Lung (tissue), 12 donors: ENCODE results near the gene OPA1. TPM values are rescaled to one million over a fixed set of nuclear protein-coding genes. Genes with fewer than 3 reads are reported as not detected.

Experiments
- ATAC-seq: fragments of 200-7000 bp; cut with Tn5 transposase; one replicate; pipeline ENCODE4 v1.9.1; 2020; ENCODE audit warnings: moderate number of reproducible peaks; ENCODE audit not compliant: insufficient read depth, low FRiP score
- DNase-seq, 3 donors: peaks; one replicate each; pipeline ENCODE4 v3.0.0-alpha.2; 2013 to 2017
- H3K27ac ChIP-seq, 2 donors: one replicate each; pipeline ENCODE4 v1.5.1; 2013; ENCODE audit warnings: mild to moderate bottlenecking in 2 of 2, moderate library complexity in 2 of 2, control low read depth in 1 of 2, inconsistent platforms in 1 of 2, low read depth in 1 of 2, low read length in 1 of 2
- H3K27me3 ChIP-seq, 3 donors: one replicate each; pipeline ENCODE4 v1.5.1; 2013; ENCODE audit warnings: low read length in 2 of 3; ENCODE audit not compliant: control insufficient read depth in 3 of 3, insufficient read depth in 3 of 3
- H3K36me3 ChIP-seq, 4 donors: one replicate each; pipeline ENCODE4 v1.5.1; 2013; ENCODE audit warnings: low read length in 4 of 4, mild to moderate bottlenecking in 1 of 4, moderate library complexity in 1 of 4; ENCODE audit not compliant: control insufficient read depth in 4 of 4, insufficient read depth in 4 of 4
- H3K4me1 ChIP-seq, 5 donors: one replicate each; pipeline ENCODE4 v1.5.1; 2013; ENCODE audit warnings: low read length in 5 of 5, mild to moderate bottlenecking in 2 of 5, moderate library complexity in 1 of 5; ENCODE audit not compliant: control insufficient read depth in 5 of 5, insufficient read depth in 5 of 5
- H3K4me3 ChIP-seq: one replicate; pipeline ENCODE4 v1.5.1; 2013; ENCODE audit warnings: mild to moderate bottlenecking, control low read depth, moderate library complexity
- H3K9ac ChIP-seq, 2 donors: one replicate each; pipeline ENCODE4 v1.5.1; 2013; ENCODE audit warnings: low read length in 2 of 2, control low read depth in 1 of 2; ENCODE audit not compliant: insufficient read depth in 1 of 2
- H3K9me3 ChIP-seq, 4 donors: one replicate each; pipeline ENCODE4 v1.5.1; 2013; ENCODE audit warnings: low read length in 3 of 4, mild to moderate bottlenecking in 1 of 4, moderate library complexity in 1 of 4; ENCODE audit not compliant: control insufficient read depth in 4 of 4, insufficient read depth in 3 of 4
- WGBS, 2 donors: extraction: QIAGEN DNeasy Blood & Tissue Kit; methylation state at CpG; one replicate each; pipeline ENCODE4 v1.1.7; 2013; 5-methylcytosine and 5-hydroxymethylcytosine counted together
- polyA plus RNA-seq, 2 donors: library from polyadenylated mRNA; stranded (reverse); fragments of 200-250 nt; gene quantifications; one replicate each; pipeline ENCODE4 v1.2.1, GENCODE V29; 2013
- total RNA-seq, 2 donors: library from RNA; depleted of rRNA in 1 of 2; stranded (reverse); fragments of >200 nt in 1 of 2; gene quantifications; one replicate each; pipeline ENCODE4 v1.2.1, GENCODE V29; 2014 to 2021
- TF ChIP-seq, protein P1 (sequence below): IDR thresholded peaks from 2 replicates; pipeline ENCODE4 v1.5.1; 2012; ENCODE audit warnings: mild to moderate bottlenecking; ENCODE audit errors: control extremely low read depth, extremely low read depth
- donor health status: control.
- donor health status: control.
- donor health status: Bipolar disorder and iron deficiency.
- donor health status: healthy.
- donor health status: DM: yes; HTN: yes; CAD: no.

Gene OPA1
- total and polyA plus RNA-seq, 4 donors = 8.8 to 54.2 (median 29.0) TPM

DNA sequence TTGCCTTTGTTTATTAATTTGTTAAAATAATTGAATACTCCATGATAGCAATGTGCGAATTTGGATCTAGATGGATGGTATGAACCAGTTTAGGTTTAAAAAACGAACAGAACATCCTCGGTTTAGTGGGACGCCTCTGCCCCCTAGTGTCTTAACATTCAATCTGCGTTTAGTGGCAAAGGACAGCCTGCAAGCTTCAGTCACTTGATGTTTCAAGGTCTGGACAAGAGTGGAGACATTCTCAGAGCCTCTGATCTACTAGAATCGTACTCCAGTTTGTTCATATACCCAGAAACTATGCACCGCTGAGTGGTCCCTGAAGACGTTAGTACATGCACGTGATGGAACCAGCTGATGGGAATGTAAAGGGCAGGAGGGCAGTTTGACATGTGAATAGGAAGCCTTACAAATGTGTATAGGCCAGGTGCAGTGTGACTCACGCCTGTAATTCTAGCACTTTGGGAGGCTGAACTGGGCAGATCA lies 20.5 kb upstream of the OPA1 start:
- H3K36me3 ChIP-seq = no peaks in the 10 kb centered on the region
- DNase-seq (peak; percentile 74 to 80 (median 75)), ATAC-seq (peak; percentile 55)
- H3K9me3 ChIP-seq = no peaks in the 10 kb centered on the region
- H3K27ac ChIP-seq = no peak overlapping the region
- H3K4me1 ChIP-seq = no peaks in the 10 kb centered on the region
- WGBS, 2 donors = 9 to 12% methylated on average over 10 of the region's 10 CpGs
- H3K9ac ChIP-seq = no peak overlapping the region
- TF ChIP-seq, protein P1, sequence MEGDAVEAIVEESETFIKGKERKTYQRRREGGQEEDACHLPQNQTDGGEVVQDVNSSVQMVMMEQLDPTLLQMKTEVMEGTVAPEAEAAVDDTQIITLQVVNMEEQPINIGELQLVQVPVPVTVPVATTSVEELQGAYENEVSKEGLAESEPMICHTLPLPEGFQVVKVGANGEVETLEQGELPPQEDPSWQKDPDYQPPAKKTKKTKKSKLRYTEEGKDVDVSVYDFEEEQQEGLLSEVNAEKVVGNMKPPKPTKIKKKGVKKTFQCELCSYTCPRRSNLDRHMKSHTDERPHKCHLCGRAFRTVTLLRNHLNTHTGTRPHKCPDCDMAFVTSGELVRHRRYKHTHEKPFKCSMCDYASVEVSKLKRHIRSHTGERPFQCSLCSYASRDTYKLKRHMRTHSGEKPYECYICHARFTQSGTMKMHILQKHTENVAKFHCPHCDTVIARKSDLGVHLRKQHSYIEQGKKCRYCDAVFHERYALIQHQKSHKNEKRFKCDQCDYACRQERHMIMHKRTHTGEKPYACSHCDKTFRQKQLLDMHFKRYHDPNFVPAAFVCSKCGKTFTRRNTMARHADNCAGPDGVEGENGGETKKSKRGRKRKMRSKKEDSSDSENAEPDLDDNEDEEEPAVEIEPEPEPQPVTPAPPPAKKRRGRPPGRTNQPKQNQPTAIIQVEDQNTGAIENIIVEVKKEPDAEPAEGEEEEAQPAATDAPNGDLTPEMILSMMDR = peak; percentile 57
- no peaks in the 10 kb centered on the region for H3K27me3 ChIP-seq
- H3K4me3 ChIP-seq = no peak overlapping the region

GRCh38 chr3:193573403-193574191 lies 19.4 kb upstream of the OPA1 start:
- peak in 1 of 3 donors; percentile 27 for DNase-seq
- H3K9me3 ChIP-seq = no peaks in the 10 kb centered on the region
- TF ChIP-seq, protein P1 = no peak
- no peak for ATAC-seq
- no peaks in the 10 kb centered on the region for H3K27me3 ChIP-seq
- H3K4me1 ChIP-seq = no peaks in the 10 kb centered on the region
- no peak overlapping the region for H3K27ac ChIP-seq
- no peaks in the 10 kb centered on the region for H3K36me3 ChIP-seq
- no peak overlapping the region for H3K9ac ChIP-seq
- WGBS, 2 donors = 73 to 76% methylated on average over 4 of the region's 4 CpGs
- no peak overlapping the region for H3K4me3 ChIP-seq

GRCh38 chr3:193574488-193575070 lies 18.4 kb upstream of the OPA1 start:
- no peak for ATAC-seq
- no peaks in the 10 kb centered on the region for H3K4me1 ChIP-seq
- H3K27ac ChIP-seq = no peak overlapping the region
- no peak overlapping the region for H3K4me3 ChIP-seq
- no peaks in the 10 kb centered on the region for H3K36me3 ChIP-seq
- DNase-seq = no peak
- no peak overlapping the region for H3K9ac ChIP-seq
- no peaks in the 10 kb centered on the region for H3K27me3 ChIP-seq
- 45 to 54% methylated on average over 2 of the region's 2 CpGs for WGBS, 2 donors
- no peaks in the 10 kb centered on the region for H3K9me3 ChIP-seq
- TF ChIP-seq, protein P1 = no peak
